ENCODE results near the gene GRM7.

Gene GRM7

DNA sequence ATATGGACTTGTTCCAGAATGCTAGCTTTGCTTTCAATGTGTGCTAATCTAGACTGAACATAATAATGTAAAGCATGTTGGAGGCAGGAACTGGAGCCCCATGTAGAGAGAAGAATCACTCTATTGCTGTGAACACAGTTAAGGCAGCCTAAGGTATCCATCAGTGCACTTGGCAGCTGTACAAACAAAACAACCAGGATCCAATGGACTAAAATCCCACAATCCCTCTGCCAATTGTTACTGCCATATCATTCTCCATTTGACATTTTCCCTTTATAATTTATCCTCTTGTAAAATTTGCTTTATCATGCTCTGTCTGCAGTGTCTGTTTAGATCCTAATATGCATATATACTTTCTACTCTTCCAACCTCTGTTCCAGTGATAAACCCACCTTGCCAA, 883.9 kb downstream of the GRM7 start:
- DNase-seq, result no peak

DNA sequence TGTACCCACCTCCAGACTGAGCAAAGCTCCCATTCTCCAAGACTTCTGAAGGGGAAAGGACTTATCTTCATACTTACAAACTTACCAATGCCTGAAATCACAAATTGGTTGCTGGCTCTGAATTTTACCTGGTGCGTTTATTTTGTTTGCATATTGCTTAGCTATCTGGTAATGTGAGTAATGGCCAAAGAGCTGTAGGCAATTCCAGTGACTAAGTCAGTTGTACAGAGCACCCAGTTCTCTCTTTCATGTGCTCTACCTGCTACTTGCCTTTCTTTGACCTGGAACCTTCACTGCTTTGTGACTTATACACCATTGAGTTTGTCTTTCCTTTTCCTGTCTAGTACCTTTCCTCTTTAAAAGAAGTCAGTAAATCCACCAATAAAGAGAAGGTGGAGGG, 884.8 kb downstream of the GRM7 start:
- no peak for DNase-seq

DNA sequence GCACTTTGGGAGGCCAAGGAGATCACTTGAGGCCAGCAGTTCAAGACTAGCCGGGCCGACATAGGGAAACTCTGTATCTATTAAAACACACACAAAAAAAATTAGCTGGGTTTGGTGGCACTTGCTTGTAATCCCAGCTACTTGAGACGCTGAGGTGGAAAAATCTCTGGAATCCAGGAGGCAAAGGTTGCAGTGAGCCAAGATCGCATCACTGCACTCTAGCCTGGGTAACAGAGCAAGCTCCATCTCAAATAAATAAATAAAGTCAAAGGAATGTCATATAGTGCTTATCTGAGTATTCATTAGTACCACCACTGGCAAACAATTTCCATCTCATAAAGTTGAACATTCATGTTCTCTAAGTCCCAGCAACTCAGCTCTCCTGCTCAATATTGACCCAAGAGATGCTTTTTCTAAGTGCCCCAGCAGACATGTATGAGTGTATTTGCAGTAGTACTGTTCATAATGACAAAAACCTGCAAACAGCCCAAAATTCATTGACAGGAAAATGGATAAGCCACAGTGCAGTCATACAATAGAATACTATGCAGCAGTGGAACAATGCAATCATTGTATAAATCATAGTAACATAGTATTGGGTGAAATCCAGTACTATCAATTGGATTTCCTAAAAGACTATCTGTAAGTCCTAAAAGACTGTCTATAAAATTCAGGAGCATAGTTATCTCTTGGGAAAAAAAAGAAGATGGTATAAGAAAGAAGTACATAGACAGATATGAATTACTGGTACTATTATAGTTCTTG, 889.2 kb downstream of the GRM7 start:
- DNase-seq, result no peak

DNA sequence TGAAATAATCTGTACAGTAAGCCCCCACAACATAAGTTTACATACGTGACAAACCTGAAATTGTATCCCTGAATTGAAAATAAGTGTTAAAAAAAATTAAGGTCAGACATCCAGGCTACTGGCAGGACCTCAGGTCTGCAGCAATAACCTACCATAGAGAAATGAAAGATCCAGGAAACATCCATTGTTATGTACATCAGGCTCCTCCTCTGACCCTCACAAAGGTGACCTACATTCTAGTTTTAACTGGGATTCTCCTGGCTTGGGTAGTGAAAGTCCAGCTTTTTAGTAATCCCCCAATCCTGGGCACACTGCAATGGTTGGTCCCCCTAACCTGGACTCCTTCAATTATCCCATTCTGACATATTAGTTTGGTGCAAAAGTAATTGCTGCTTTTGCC, 891.1 kb downstream of the GRM7 start:
- DNase-seq, result no peak

DNA sequence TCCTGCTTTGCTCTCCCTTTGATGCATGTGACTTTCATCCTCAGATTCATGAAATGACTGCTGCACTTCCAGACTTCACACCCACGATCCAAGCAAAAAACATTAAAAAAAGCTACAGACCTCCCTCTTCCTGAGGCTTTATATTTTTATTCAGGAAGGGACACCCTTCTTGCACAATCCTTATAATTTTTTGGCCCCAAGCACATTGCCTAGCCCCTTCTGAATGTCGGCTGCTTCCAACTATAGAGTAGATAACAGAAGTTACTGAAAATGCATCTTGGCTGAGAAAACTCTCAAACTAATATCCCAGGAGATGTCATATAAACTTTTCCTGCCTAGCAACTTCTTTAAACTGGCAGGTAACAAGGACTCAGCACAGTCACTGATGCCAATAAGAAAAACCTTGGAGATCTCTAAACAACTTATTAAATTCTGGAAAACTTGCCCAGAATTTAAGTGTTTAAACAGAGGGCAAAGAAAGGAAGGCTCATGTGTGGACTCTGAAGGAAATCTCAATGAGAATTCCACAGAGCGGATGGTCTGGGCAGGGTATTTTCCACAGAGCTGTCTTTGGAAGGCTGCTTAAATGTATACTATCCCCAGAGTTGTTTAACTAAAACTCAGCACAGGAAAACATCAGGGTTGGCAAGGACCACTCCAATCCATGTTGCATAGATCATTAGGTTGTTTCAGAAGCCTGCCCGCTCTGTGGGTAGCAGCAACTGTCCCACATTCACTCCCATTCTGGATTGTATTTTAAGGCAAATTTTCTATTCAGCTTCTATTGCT, 893.9 kb downstream of the GRM7 start:
- DNase-seq, result no peak

DNA sequence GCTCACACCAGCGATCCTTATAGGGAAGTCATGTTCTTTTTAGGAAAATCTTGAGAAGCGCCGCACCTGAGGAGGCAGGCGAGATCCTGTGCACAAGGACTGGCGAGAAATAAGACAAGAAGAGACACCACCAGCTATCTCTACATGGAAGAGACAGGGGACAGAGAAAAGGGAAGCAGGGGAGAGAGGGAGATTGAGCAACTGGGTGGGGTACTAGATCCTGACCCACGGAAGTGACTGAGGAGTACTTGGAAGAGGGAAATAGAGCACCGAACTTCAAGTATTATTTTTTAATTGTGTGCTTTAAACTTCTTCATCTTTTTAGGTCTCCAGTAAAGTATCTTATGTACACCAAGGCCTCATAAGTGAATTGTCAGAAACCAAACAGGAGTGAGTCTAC, 898.7 kb downstream of the GRM7 start:
- DNase-seq, result no peak

DNA sequence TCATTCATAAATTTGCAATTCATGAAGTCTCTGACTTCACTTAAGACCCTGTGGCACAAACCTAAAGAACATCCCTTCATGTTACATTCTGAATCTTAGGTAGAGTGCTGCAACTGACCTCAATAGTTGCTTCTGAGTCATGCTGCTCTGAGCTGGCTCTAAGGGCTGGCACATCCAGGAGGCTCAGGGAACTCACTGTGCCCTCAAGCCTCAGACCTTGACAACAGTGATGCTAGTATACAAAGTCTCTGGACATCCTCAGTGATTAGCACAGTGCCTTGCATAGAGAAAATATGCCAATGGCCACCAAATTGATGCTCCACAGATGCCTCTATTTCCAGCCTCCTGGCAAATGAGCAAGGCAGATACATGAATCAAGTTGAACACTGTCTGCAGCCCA, 899.8 kb downstream of the GRM7 start:
- no peak for DNase-seq

DNA sequence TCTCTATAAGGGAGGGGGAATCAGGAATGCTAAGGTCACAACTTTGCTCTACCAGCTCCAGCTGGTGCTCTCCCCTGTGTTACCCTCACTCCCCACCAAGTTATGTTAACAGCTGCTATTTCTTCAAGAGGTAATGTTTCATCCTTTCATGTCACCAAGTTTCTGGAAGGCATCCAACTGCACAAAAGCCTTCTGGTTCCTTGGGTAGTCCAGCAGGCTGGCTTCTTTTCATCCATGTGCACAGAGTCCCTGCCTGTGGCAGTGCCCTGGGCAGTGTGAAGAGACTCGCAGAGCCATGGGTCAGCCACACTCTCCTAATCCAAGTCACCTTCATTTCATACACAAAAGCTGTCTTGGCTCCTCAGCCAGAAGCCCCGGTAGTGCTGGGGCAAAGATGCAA, 903.2 kb downstream of the GRM7 start:
- no peak for DNase-seq

DNA sequence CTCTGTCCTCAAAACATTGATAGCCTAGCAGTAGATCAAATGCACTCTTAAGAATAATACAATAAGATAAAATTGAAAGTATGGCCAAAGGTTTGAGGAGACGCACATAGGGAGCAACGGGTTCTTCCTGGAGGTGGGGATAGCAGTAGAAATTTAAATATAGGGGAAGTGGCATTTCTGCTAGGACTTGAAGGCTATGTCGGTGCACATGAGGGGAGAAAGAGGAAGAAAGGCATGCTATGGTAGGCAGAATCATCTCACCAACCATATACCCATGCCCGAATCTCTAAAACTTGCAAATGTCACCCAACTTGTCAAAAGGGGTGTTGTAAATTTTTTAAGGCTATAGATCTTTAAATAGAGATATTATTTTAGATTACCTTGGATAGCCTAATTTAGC, 905.6 kb downstream of the GRM7 start:
- no peak for DNase-seq

DNA sequence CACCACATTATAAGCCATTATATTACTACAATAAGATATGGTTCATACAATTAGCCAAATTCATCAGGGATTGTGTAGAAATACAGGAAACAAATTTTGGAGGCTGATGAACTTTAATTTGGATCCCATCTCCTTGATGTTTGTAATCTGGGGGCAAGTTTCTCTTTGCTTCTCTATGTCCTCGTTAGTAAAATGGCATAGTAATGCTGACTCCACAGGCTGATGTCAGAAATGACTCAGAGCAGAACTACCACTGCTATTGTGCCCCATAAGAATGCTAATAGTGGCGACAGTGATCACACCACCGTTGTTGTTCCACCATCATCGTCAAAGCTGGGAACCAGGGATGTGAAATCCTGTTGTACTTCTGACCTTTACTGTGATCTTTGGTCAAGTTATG, 918.4 kb downstream of the GRM7 start:
- no peak for DNase-seq

DNA sequence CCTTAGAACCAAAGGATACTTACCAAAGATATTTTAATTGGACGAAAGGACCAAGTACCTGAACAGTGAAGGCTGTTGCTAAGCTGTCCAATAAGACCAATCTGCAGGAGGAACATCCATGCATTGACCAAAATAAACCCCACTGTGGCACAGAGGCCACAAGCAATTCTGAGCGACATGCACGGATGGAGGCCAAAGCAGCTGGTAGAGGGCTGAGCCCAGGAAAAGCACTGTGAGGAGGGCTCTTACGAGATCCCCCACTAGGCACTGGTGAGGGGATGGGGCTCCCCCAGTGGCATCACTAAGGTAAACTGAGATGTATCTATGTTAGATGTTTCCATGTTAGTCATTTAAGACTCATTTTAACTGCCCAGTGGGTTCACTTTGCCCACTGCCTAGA, 920.5 kb downstream of the GRM7 start:
- DNase-seq, result no peak

DNA sequence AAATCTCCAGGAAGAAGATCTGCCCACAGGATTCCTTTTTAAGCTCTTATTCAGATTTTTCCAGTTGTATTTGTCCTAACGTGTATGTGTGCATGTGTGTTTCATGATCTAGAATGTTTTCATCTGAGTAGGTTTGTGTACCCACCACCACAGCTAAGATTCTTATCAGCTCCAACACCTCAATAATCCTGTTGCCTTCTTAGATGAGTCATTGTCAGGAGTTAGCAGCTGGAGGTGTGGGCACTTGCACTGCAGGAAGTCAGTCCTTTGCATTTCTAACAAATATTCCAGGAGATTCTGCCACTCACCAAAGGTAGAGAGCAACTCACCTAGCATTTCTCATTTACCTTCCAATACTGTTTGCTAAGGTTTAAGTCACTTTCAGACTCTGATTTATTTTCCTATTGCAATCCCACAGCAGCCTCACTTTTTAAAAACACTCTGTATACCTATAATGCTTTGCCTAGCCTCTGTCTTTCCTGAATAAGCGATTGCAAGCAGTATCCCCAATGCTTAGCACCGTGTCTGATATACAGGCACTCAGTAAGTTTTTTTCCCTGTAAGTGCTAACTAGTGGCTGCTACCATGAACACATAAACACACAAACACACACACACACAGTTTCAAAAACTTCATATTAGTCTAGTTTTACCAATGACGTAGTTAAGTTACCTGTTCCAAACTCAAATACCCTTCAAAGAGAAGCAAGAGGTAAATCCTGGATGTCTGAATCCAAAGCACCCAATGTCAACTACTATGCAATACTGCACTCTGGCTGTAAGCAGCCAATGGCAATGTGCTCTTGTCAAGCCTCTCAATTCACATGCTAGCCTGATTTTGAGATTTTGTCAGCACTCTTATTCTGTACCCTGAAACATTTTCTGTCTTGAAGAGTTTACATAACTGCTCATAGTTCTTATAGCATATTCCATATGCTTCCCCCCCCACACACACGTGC, 927.2 kb downstream of the GRM7 start:
- no peak for DNase-seq

DNA sequence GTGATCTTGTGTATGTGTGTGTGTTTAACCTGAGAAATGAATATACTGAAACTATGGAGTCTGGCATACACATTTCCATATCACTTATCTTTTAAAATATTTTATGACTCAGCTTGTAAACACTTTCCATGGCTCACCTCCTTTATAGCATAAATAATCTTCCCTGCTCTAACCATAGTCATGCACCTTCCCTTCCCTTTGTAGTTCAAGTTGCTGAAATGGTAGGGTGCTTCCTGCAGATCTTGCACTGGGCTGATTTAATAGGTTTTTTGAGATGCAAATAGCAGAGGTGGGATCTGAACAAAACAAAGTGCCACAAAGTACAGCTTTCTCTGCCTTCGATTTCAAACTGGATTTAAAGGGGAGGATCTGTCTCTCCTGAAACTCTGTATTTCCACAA, 928.0 kb downstream of the GRM7 start:
- no peak for DNase-seq

DNA sequence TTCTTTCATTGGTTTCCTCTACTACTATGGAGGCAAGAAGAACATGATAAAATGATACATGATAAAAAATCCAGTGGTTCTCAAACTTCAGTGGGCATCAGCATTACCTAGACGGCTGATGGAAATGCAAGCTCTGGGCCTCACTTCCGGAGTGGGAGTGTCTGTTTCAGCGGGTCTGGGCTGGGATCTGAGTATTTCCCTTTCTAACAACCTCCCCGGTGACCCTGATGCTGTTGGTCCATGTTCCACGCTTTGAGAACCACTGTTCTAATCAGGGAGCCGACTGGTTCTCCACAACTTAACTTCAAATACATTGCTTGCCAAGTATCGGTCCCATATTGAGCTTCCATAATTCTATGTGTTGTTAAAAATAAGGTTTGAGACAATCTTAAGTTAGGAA, 928.4 kb downstream of the GRM7 start:
- DNase-seq, result no peak

DNA sequence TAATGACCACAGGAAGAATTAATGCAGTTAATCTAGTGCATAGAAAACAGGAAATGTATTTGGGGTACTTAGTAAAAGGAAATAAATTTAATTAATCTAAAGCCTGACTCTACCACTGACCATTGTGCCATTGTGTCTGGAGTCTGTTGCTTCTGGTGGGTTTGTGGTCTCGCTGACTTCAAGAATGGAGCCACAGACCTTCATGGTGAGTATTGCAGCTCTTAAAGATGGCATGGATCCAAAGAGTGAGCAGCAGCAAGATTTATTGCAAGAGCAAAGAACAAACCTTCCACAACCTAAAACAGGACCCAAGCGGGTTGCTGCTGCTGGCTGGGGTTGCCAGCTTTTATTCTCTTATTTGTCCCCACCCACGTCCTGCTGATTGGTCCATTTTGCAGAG, 929.2 kb downstream of the GRM7 start:
- DNase-seq, result no peak

All from stimulated activated CD8-positive, alpha-beta memory T cell treated with anti-CD3 and anti-CD28 coated beads, Interleukin-4, amount 100 ng/mL, for 48 hours (primary cell).